HepG2 (cell line): ENCODE measurements around the gene NUAK2. TPM values are rescaled to one million over a fixed set of nuclear protein-coding genes. Genes with fewer than 3 reads are reported as not detected.

Experiments
- CEBPG ChIP-seq: IDR thresholded peaks from 2 replicates; pipeline ENCODE4 v1.6.1; 2016
- FOSL2 ChIP-seq: sonication (generic); formaldehyde crosslinking; IDR thresholded peaks from 2 replicates; pipeline ENCODE4 v1.4.0; 2020; ENCODE audit warnings: missing genetic modification reagents
- GATAD1 ChIP-seq: IDR thresholded peaks from 2 replicates; pipeline ENCODE4 v1.6.1; 2016; ENCODE audit warnings: missing genetic modification reagents, missing compliant biosample characterization
- GATAD2A ChIP-seq: IDR thresholded peaks from 2 replicates; pipeline ENCODE4 v1.6.1; 2016
- HMG20A ChIP-seq: IDR thresholded peaks from 2 replicates; pipeline ENCODE4 v1.6.1; 2016; ENCODE audit warnings: borderline replicate concordance
- MXD4 ChIP-seq: IDR thresholded peaks from 2 replicates; pipeline ENCODE4 v1.6.1; 2016; ENCODE audit warnings: mild to moderate bottlenecking, missing biosample characterization, missing genetic modification reagents
- MYNN ChIP-seq: sonication (generic); formaldehyde crosslinking; IDR thresholded peaks from 2 replicates; pipeline ENCODE4 v1.4.0; 2020; ENCODE audit warnings: mild to moderate bottlenecking, low read depth, missing genetic modification reagents
- PAF1 ChIP-seq: IDR thresholded peaks from 2 replicates; pipeline ENCODE4 v1.6.1; 2016; ENCODE audit warnings: missing genetic modification reagents, missing compliant biosample characterization
- XRCC5 ChIP-seq: fragments of 200-400 bp; formaldehyde crosslinking; optimal IDR thresholded peaks from 2 replicates; pipeline ENCODE3; 2017; ENCODE audit warnings: mild to moderate bottlenecking, low read length
- YEATS2 ChIP-seq: sonication (generic); formaldehyde crosslinking; IDR thresholded peaks from 2 replicates; pipeline ENCODE4 v1.4.0; 2020; ENCODE audit warnings: missing genetic modification reagents, borderline replicate concordance
- ZNF839 ChIP-seq: sonication (generic); formaldehyde crosslinking; IDR thresholded peaks from 2 replicates; pipeline ENCODE4 v1.4.0; 2020; ENCODE audit warnings: missing genetic modification reagents, mild to moderate bottlenecking, borderline replicate concordance
- polyA plus RNA-seq, 8 experiments: library from polyadenylated mRNA; depleted of rRNA in 3 of 8; stranded (reverse) in 7 of 8; unstranded in 1 of 8; fragments of >200 nt; fragmentation: Illumina TruSeq in 4 of 8; extraction: Trizol in 4 of 8; gene quantifications; 2 replicates each; pipeline versions ENCODE4 v1.2.1 to v1.2.3, GENCODE V29; 2011 to 2016; ENCODE audit warnings: low read depth in 4 of 8, missing spikeins in 1 of 8, mixed read lengths in 1 of 8; ENCODE audit not compliant: insufficient read depth in 1 of 8
- small RNA-seq, 3 experiments: library from RNA; depleted of rRNA; stranded (forward); fragments of <200 nt; gene quantifications; one replicate each; pipeline ENCODE3, GENCODE V24; 2012; ENCODE audit warnings: low read depth in 2 of 3, low replicate concordance in 1 of 3; ENCODE audit not compliant: insufficient read length in 3 of 3, insufficient read depth in 2 of 3
- total RNA-seq, 5 experiments: library from RNA; depleted of rRNA; stranded (reverse); fragments of >200 nt; fragmentation: Illumina TruSeq; extraction: Trizol; gene quantifications; 2 replicates each; pipeline ENCODE4 v1.2.3, GENCODE V29; 2016; ENCODE audit warnings: low read depth in 1 of 5
- TF ChIP-seq, protein P1 (sequence below): sonication (generic); formaldehyde crosslinking; IDR thresholded peaks from 2 replicates; pipeline ENCODE4 v1.5.0; 2020; ENCODE audit warnings: missing genetic modification reagents
- TF ChIP-seq, protein P2 (sequence below): conservative IDR thresholded peaks from 2 replicates; pipeline ENCODE4 v1.6.1; 2018; ENCODE audit warnings: missing genetic modification reagents
- TF ChIP-seq, protein P3 (sequence below): sonication (generic); formaldehyde crosslinking; conservative IDR thresholded peaks from 2 replicates; pipeline ENCODE4 v1.8.0; 2022; ENCODE audit warnings: missing genetic modification reagents

NUAK2 gene
- total and polyA plus RNA-seq, 2 of the 13 experiments (the other 11 are each of a cell fraction or from before 2014, with no cell fraction given) = 0.75 to 1.1 TPM

- TF ChIP-seq, protein P1, sequence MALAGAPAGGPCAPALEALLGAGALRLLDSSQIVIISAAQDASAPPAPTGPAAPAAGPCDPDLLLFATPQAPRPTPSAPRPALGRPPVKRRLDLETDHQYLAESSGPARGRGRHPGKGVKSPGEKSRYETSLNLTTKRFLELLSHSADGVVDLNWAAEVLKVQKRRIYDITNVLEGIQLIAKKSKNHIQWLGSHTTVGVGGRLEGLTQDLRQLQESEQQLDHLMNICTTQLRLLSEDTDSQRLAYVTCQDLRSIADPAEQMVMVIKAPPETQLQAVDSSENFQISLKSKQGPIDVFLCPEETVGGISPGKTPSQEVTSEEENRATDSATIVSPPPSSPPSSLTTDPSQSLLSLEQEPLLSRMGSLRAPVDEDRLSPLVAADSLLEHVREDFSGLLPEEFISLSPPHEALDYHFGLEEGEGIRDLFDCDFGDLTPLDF (CRISPR knock-in tag) = no peak
- TF ChIP-seq CEBPG (CRISPR knock-in tag) (0 out of 2 replicates have a peak, but pooled peaks have one; percentile 15), YEATS2 (CRISPR knock-in tag) (no peak), XRCC5 (peak; percentile 57), GATAD1 (CRISPR knock-in tag) (no peak), PAF1 (CRISPR knock-in tag) (no peak), GATAD2A (CRISPR knock-in tag) (peak; percentile 30; the same call in 1 of the 2 replicates), ZNF839 (CRISPR knock-in tag) (no peak), HMG20A (no peak), FOSL2 (CRISPR knock-in tag) (peak; percentile 45; the same call in 1 of the 2 replicates), MXD4 (no peak), MYNN (CRISPR knock-in tag) (peak; percentile 71; the same call in 1 of the 2 replicates)
- TF ChIP-seq, protein P2, sequence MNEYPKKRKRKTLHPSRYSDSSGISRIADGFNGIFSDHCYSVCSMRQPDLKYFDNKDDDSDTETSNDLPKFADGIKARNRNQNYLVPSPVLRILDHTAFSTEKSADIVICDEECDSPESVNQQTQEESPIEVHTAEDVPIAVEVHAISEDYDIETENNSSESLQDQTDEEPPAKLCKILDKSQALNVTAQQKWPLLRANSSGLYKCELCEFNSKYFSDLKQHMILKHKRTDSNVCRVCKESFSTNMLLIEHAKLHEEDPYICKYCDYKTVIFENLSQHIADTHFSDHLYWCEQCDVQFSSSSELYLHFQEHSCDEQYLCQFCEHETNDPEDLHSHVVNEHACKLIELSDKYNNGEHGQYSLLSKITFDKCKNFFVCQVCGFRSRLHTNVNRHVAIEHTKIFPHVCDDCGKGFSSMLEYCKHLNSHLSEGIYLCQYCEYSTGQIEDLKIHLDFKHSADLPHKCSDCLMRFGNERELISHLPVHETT (CRISPR knock-in tag) = no peak
- TF ChIP-seq, protein P3, sequence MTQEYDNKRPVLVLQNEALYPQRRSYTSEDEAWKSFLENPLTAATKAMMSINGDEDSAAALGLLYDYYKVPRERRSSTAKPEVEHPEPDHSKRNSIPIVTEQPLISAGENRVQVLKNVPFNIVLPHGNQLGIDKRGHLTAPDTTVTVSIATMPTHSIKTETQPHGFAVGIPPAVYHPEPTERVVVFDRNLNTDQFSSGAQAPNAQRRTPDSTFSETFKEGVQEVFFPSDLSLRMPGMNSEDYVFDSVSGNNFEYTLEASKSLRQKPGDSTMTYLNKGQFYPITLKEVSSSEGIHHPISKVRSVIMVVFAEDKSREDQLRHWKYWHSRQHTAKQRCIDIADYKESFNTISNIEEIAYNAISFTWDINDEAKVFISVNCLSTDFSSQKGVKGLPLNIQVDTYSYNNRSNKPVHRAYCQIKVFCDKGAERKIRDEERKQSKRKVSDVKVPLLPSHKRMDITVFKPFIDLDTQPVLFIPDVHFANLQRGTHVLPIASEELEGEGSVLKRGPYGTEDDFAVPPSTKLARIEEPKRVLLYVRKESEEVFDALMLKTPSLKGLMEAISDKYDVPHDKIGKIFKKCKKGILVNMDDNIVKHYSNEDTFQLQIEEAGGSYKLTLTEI (CRISPR knock-in tag) = no peak
Measured at GRCh38 chr1:205255941-205256780, 65.4 kb downstream of the NUAK2 start (continued).

Small RNA genes within 50 kb of the gene (small RNA-seq; reads per million reads assigned to genes)
- gene SNRPGP10 = 0 reads per million in 3 experiments

Other genes with a start within 250 kb of the NUAK2 start
- 1.1 and 1.9 TPM in 2 replicates for gene TMEM81, start 237.3 kb downstream of the NUAK2 start, total RNA-seq (2016; rRNA removed; fragmentation: Illumina TruSeq; extraction: Trizol)
- gene TMEM81, start 237.3 kb downstream of the NUAK2 start, polyA plus RNA-seq (2011; rRNA removed) = 1.1 and 1.3 TPM in 2 replicates
- 17.1 and 26.2 TPM in 2 replicates for gene RBBP5, start 199.8 kb downstream of the NUAK2 start, total RNA-seq (2016; rRNA removed; fragmentation: Illumina TruSeq; extraction: Trizol)
- 5.2 and 6.6 TPM in 2 replicates for gene RBBP5, start 199.8 kb downstream of the NUAK2 start, polyA plus RNA-seq (2011; rRNA removed)
- 4.8 and 6.1 TPM in 2 replicates for gene DSTYK, start 110.0 kb downstream of the NUAK2 start, total RNA-seq (2016; rRNA removed; fragmentation: Illumina TruSeq; extraction: Trizol)
- gene DSTYK, start 110.0 kb downstream of the NUAK2 start, polyA plus RNA-seq (2011; rRNA removed) = 2.5 and 2.6 TPM in 2 replicates
- 0.21 and 0.24 TPM in 2 replicates for gene TMCC2, start 93.8 kb downstream of the NUAK2 start, total RNA-seq (2016; rRNA removed; fragmentation: Illumina TruSeq; extraction: Trizol)
- 0.12 and 0.26 TPM in 2 replicates for gene TMCC2, start 93.8 kb downstream of the NUAK2 start, polyA plus RNA-seq (2011; rRNA removed)
- gene KLHDC8A, start 35.2 kb upstream of the NUAK2 start, total RNA-seq (2016; rRNA removed; fragmentation: Illumina TruSeq; extraction: Trizol) = not detected in 2 replicates
- gene KLHDC8A, start 35.2 kb upstream of the NUAK2 start, polyA plus RNA-seq (2011; rRNA removed) = not detected in 2 replicates
- 0.84 and 2.3 TPM in 2 replicates for gene LEMD1, start 100.3 kb upstream of the NUAK2 start, total RNA-seq (2016; rRNA removed; fragmentation: Illumina TruSeq; extraction: Trizol)
- 1.4 and 2.1 TPM in 2 replicates for gene LEMD1, start 100.3 kb upstream of the NUAK2 start, polyA plus RNA-seq (2011; rRNA removed)
- 0.42 and 1.2 TPM in 2 replicates for gene BLACAT1, start 134.3 kb upstream of the NUAK2 start, total RNA-seq (2016; rRNA removed; fragmentation: Illumina TruSeq; extraction: Trizol)
- 2.7 and 2.8 TPM in 2 replicates for gene BLACAT1, start 134.3 kb upstream of the NUAK2 start, polyA plus RNA-seq (2011; rRNA removed)
- gene CDK18, start 182.9 kb upstream of the NUAK2 start, total RNA-seq (2016; rRNA removed; fragmentation: Illumina TruSeq; extraction: Trizol) = 3.2 and 6.4 TPM in 2 replicates
- gene CDK18, start 182.9 kb upstream of the NUAK2 start, polyA plus RNA-seq (2011; rRNA removed) = 38.8 and 45.3 TPM in 2 replicates